HepG2 (cell line): ENCODE results near the gene NSMCE1. TPM values are rescaled to one million over a fixed set of nuclear protein-coding genes. Genes with fewer than 3 reads are reported as not detected.
A peak's percentile ranks its signal among the peaks of the same experiment; 100 is the strongest.

ENCODE experiments used
- ARID3A ChIP-seq: IDR thresholded peaks from 2 replicates; pipeline ENCODE4 v1.6.1; 2012; ENCODE audit warnings: low read depth, low read length, improper control_type of control experiment
- CBX2 ChIP-seq, 2 experiments: fragments of 200-600 bp in 1 of 2; sonication (generic); formaldehyde crosslinking in 1 of 2; IDR thresholded peaks; 2 replicates each; pipeline versions ENCODE4 v1.7.0 to v1.8.1; 2018 to 2022; ENCODE audit warnings: low read depth in 2 of 2, low read length in 1 of 2, mild to moderate bottlenecking in 1 of 2, missing genetic modification reagents in 1 of 2
- DNMT3B ChIP-seq: conservative IDR thresholded peaks from 2 replicates; pipeline ENCODE4 v1.6.1; 2016; ENCODE audit warnings: missing biosample characterization, control low read depth
- FOXA3 ChIP-seq: IDR thresholded peaks from 2 replicates; pipeline ENCODE4 v1.6.1; 2016; ENCODE audit warnings: missing genetic modification reagents, missing compliant biosample characterization
- HNF1A ChIP-seq, 2 experiments: sonication (generic) in 1 of 2; formaldehyde crosslinking in 1 of 2; IDR thresholded peaks; 2 replicates each; pipeline versions ENCODE4 v1.4.0 to v1.6.1; 2016 to 2020; ENCODE audit warnings: borderline replicate concordance in 1 of 2, low read depth in 1 of 2, mild to moderate bottlenecking in 1 of 2, missing genetic modification reagents in 1 of 2
- KAT2B ChIP-seq: fragments of 150-350 bp; IDR thresholded peaks from 2 replicates; pipeline ENCODE4 v1.6.1; 2014; ENCODE audit warnings: low read depth, low read length, borderline replicate concordance
- MEIS2 ChIP-seq: sonication (generic); formaldehyde crosslinking; IDR thresholded peaks from 2 replicates; pipeline ENCODE4 v1.9.0; 2021; ENCODE audit warnings: mild to moderate bottlenecking, missing genetic modification reagents
- NFYB ChIP-seq: sonication (generic); formaldehyde crosslinking; IDR thresholded peaks from 2 replicates; pipeline ENCODE4 v1.4.0; 2020; ENCODE audit warnings: missing genetic modification reagents
- NR2F1 ChIP-seq, 2 experiments: fragments of 450-650 bp in 1 of 2; formaldehyde crosslinking in 1 of 2; IDR thresholded peaks; 2 replicates each; pipeline versions ENCODE4 v1.5.0 to v1.6.1; 2016 to 2020; ENCODE audit warnings: mild to moderate bottlenecking in 1 of 2, missing compliant biosample characterization in 1 of 2, missing genetic modification reagents in 1 of 2, moderate library complexity in 1 of 2
- PAXIP1 ChIP-seq: sonication (generic); formaldehyde crosslinking; conservative IDR thresholded peaks from 2 replicates; pipeline ENCODE4 v1.4.0; 2020; ENCODE audit warnings: mild to moderate bottlenecking, missing genetic modification reagents, moderate library complexity
- PHF21A ChIP-seq: sonication (generic); formaldehyde crosslinking; IDR thresholded peaks from 2 replicates; pipeline ENCODE4 v1.5.0; 2020; ENCODE audit warnings: mild to moderate bottlenecking, missing genetic modification reagents
- RARA ChIP-seq: IDR thresholded peaks from 2 replicates; pipeline ENCODE4 v1.6.1; 2016; ENCODE audit warnings: missing genetic modification reagents, missing compliant biosample characterization
- SSRP1 ChIP-seq: IDR thresholded peaks from 2 replicates; pipeline ENCODE4 v1.6.1; 2016; ENCODE audit warnings: control low read depth
- TFAP4 ChIP-seq: sonication (generic); IDR thresholded peaks from 2 replicates; pipeline ENCODE4 v1.6.1; 2016; ENCODE audit warnings: low read depth, borderline replicate concordance
- ZC3H4 ChIP-seq: sonication (generic); formaldehyde crosslinking; IDR thresholded peaks from 2 replicates; pipeline ENCODE4 v1.4.0; 2020; ENCODE audit warnings: missing genetic modification reagents, borderline replicate concordance
- ZNF33A ChIP-seq: sonication (generic); formaldehyde crosslinking; IDR thresholded peaks from 2 replicates; pipeline ENCODE4 v1.5.1; 2020; ENCODE audit warnings: missing genetic modification reagents, mild to moderate bottlenecking, moderate library complexity, borderline replicate concordance
- ZNF615 ChIP-seq: sonication (generic); formaldehyde crosslinking; IDR thresholded peaks from 2 replicates; pipeline ENCODE4 v1.5.0; 2020; ENCODE audit warnings: mild to moderate bottlenecking, missing genetic modification reagents, borderline replicate concordance
- polyA plus RNA-seq, 8 experiments: library from polyadenylated mRNA; depleted of rRNA in 3 of 8; stranded (reverse) in 7 of 8; unstranded in 1 of 8; fragments of >200 nt; fragmentation: Illumina TruSeq in 4 of 8; extraction: Trizol in 4 of 8; gene quantifications; 2 replicates each; pipeline versions ENCODE4 v1.2.1 to v1.2.3, GENCODE V29; 2011 to 2016; ENCODE audit warnings: low read depth in 4 of 8, missing spikeins in 1 of 8, mixed read lengths in 1 of 8; ENCODE audit not compliant: insufficient read depth in 1 of 8
- total RNA-seq, 5 experiments: library from RNA; depleted of rRNA; stranded (reverse); fragments of >200 nt; fragmentation: Illumina TruSeq; extraction: Trizol; gene quantifications; 2 replicates each; pipeline ENCODE4 v1.2.3, GENCODE V29; 2016; ENCODE audit warnings: low read depth in 1 of 5

Gene NSMCE1
- total and polyA plus RNA-seq, 2 of the 13 experiments (the other 11 are each of a cell fraction or from before 2014, with no cell fraction given), result 42.7 to 52.9 TPM

- TF ChIP-seq PAXIP1 (CRISPR knock-in tag) (peak; percentile 34; the same call in 1 of the 2 replicates), NFYB (CRISPR knock-in tag) (peak; percentile 17; the same call in 1 of the 2 replicates), NR2F1 (CRISPR knock-in tag; IDR thresholded peaks at IDR 0.05) (0 out of 4 replicates have a peak, but pooled peaks of 1 of the 2 experiments have one; percentile 53), ZNF33A (CRISPR knock-in tag) (no peak), ZNF615 (CRISPR knock-in tag) (no peak), RARA (peak; percentile 63; the same call in 1 of the 2 replicates), HNF1A (IDR thresholded peaks at IDR 0.05; ENCODE audit: low read depth) (no peak), HNF1A (CRISPR knock-in tag; IDR thresholded peaks at IDR 0.05; ENCODE audit: borderline replicate concordance) (no peak), ZC3H4 (CRISPR knock-in tag) (no peak), FOXA3 (peak; percentile 28; the same call in 1 of the 2 replicates), KAT2B (no peak), MEIS2 (CRISPR knock-in tag) (peak; percentile 98), SSRP1 (CRISPR knock-in tag) (peak; percentile 40; the same call in 1 of the 2 replicates), DNMT3B (CRISPR knock-in tag) (0 out of 2 replicates have a peak, but pooled peaks have one; percentile 34), CBX2 (IDR thresholded peaks at IDR 0.05; ENCODE audit: low read depth, low read length) (no peak), CBX2 (CRISPR knock-in tag; IDR thresholded peaks at IDR 0.05; ENCODE audit: low read depth) (no peak), PHF21A (0 out of 2 replicates have a peak, but pooled peaks have one; percentile 41), TFAP4 (peak; percentile 23; the same call in 1 of the 2 replicates), ARID3A (peak; percentile 33; the same call in 1 of the 2 replicates)
Observed at GRCh38 chr16:27242868-27243590, 25.5 kb downstream of the NSMCE1 start (continued).
